Measurements from ENCODE around the gene FAM184A. TPM values are rescaled to one million over a fixed set of nuclear protein-coding genes. Genes with fewer than 3 reads are reported as not detected.

The FAM184A gene
- total and polyA plus RNA-seq, 2 of the 13 experiments (the other 11 are each of a cell fraction or from before 2014, with no cell fraction given) = 7.0 to 18.0 TPM

DNA sequence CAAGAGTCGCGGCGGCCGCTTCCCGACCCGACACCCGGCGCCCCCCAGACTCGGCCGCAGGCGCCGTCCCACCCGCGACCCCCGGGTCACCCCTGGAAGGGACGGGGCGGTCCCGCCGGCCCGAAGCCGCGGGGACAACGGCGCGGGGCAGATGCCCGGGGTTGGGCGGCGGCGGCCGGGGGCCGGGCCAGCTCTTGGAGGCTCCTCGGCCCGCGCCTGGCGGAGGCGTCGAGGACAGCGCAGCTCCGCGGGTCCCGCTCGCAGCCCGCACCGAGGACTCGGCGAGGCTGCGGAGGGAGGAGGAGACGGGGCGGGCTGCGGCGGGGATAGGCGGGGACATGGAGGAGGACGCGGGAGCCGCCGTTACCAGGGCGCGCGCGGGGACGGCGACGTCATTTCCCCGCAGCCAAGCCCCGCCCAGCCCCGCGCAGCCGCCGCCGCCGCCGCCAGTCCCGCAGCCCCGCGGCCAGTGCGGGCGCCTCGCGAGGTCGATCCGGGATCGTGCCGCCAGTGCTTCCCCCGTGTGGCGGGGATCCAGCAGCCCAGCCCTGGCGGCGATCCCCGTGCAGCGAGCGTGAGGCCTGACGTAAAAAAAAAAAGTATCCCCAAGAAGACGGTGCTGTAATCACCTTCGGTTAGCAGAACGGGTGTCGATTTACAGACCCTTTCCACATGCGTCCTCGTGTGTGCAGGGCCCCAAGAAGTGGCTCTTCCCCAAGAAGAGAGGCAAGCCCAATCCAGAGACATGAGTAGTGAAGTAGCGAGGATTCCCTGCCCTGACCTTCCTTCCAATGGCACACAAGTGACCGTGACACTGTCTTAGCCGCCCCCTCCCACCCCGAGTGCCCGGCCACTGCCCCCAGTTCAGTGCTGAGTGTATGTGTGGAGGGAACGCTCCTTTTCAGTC lies at the start of gene FAM184A (continued):
- no peak for TF ChIP-seq EZH2 (conservative IDR thresholded peaks at IDR 0.05; ENCODE audit: low read depth, low read length)
- TF ChIP-seq MTA1 (CRISPR knock-in tag; IDR thresholded peaks at IDR 0.05; ENCODE audit: borderline replicate concordance) = no peak
- TF ChIP-seq, protein P1, sequence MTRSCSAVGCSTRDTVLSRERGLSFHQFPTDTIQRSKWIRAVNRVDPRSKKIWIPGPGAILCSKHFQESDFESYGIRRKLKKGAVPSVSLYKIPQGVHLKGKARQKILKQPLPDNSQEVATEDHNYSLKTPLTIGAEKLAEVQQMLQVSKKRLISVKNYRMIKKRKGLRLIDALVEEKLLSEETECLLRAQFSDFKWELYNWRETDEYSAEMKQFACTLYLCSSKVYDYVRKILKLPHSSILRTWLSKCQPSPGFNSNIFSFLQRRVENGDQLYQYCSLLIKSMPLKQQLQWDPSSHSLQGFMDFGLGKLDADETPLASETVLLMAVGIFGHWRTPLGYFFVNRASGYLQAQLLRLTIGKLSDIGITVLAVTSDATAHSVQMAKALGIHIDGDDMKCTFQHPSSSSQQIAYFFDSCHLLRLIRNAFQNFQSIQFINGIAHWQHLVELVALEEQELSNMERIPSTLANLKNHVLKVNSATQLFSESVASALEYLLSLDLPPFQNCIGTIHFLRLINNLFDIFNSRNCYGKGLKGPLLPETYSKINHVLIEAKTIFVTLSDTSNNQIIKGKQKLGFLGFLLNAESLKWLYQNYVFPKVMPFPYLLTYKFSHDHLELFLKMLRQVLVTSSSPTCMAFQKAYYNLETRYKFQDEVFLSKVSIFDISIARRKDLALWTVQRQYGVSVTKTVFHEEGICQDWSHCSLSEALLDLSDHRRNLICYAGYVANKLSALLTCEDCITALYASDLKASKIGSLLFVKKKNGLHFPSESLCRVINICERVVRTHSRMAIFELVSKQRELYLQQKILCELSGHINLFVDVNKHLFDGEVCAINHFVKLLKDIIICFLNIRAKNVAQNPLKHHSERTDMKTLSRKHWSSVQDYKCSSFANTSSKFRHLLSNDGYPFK (CRISPR knock-in tag; IDR thresholded peaks at IDR 0.05; ENCODE audit: borderline replicate concordance) = no peak
- no peak for TF ChIP-seq ZNF615 (CRISPR knock-in tag; IDR thresholded peaks at IDR 0.05; ENCODE audit: borderline replicate concordance)
- TF ChIP-seq, protein P2, sequence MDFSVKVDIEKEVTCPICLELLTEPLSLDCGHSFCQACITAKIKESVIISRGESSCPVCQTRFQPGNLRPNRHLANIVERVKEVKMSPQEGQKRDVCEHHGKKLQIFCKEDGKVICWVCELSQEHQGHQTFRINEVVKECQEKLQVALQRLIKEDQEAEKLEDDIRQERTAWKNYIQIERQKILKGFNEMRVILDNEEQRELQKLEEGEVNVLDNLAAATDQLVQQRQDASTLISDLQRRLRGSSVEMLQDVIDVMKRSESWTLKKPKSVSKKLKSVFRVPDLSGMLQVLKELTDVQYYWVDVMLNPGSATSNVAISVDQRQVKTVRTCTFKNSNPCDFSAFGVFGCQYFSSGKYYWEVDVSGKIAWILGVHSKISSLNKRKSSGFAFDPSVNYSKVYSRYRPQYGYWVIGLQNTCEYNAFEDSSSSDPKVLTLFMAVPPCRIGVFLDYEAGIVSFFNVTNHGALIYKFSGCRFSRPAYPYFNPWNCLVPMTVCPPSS (IDR thresholded peaks at IDR 0.05) = no peak
- no peak; the same call in 1 of the 2 replicates for TF ChIP-seq ZNF614 (CRISPR knock-in tag; IDR thresholded peaks at IDR 0.05; ENCODE audit: borderline replicate concordance)
- TF ChIP-seq, protein P3, sequence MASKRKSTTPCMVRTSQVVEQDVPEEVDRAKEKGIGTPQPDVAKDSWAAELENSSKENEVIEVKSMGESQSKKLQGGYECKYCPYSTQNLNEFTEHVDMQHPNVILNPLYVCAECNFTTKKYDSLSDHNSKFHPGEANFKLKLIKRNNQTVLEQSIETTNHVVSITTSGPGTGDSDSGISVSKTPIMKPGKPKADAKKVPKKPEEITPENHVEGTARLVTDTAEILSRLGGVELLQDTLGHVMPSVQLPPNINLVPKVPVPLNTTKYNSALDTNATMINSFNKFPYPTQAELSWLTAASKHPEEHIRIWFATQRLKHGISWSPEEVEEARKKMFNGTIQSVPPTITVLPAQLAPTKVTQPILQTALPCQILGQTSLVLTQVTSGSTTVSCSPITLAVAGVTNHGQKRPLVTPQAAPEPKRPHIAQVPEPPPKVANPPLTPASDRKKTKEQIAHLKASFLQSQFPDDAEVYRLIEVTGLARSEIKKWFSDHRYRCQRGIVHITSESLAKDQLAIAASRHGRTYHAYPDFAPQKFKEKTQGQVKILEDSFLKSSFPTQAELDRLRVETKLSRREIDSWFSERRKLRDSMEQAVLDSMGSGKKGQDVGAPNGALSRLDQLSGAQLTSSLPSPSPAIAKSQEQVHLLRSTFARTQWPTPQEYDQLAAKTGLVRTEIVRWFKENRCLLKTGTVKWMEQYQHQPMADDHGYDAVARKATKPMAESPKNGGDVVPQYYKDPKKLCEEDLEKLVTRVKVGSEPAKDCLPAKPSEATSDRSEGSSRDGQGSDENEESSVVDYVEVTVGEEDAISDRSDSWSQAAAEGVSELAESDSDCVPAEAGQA (IDR thresholded peaks at IDR 0.05; ENCODE audit: low read depth) = no peak
- TF ChIP-seq, protein P3 (CRISPR knock-in tag; IDR thresholded peaks at IDR 0.05; ENCODE audit: borderline replicate concordance) = peak; percentile 2
- no peak for TF ChIP-seq ZNF317 (CRISPR knock-in tag; IDR thresholded peaks at IDR 0.05)
- peak; percentile 77; the same call in 1 of the 2 replicates for TF ChIP-seq ZNF619 (CRISPR knock-in tag; IDR thresholded peaks at IDR 0.05)
- TF ChIP-seq ZNF350 (CRISPR knock-in tag; IDR thresholded peaks at IDR 0.05; ENCODE audit: borderline replicate concordance, low read depth) = no peak
- TF ChIP-seq, protein P4, sequence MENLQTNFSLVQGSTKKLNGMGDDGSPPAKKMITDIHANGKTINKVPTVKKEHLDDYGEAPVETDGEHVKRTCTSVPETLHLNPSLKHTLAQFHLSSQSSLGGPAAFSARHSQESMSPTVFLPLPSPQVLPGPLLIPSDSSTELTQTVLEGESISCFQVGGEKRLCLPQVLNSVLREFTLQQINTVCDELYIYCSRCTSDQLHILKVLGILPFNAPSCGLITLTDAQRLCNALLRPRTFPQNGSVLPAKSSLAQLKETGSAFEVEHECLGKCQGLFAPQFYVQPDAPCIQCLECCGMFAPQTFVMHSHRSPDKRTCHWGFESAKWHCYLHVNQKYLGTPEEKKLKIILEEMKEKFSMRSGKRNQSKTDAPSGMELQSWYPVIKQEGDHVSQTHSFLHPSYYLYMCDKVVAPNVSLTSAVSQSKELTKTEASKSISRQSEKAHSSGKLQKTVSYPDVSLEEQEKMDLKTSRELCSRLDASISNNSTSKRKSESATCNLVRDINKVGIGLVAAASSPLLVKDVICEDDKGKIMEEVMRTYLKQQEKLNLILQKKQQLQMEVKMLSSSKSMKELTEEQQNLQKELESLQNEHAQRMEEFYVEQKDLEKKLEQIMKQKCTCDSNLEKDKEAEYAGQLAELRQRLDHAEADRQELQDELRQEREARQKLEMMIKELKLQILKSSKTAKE (CRISPR knock-in tag; IDR thresholded peaks at IDR 0.05; ENCODE audit: borderline replicate concordance) = no peak
- TF ChIP-seq SIN3B (IDR thresholded peaks at IDR 0.05; ENCODE audit: low read length) = no peak
- TF ChIP-seq ZNF546 (CRISPR knock-in tag; conservative IDR thresholded peaks at IDR 0.05) = no peak
